NCI-H1105 treated with DMSO at 0.1 percent for 48 hours (cell line): ENCODE results near the gene TTC29.
"Not testable (repeated sequence)": the region's sequence is repeated elsewhere in the genome, so short reads cannot be mapped to it uniquely, and the experiment has no call there.

Source experiments
- DNase-seq: peaks from one replicate; lab custom pipeline; 2025; lab: John Stamatoyannopoulos, UW

TTC29 gene

GRCh38 chr4:146699910-146700309, 245.8 kb downstream of the TTC29 start:
- DNase-seq, result no peak

GRCh38 chr4:146674829-146675570, 270.7 kb downstream of the TTC29 start:
- no peak for DNase-seq

- DNase-seq, result not testable (repeated sequence)
These were observed 281.7 kb downstream of the TTC29 start for GRCh38 chr4:146663968-146664311.

GRCh38 chr4:146661367-146661766, 284.3 kb downstream of the TTC29 start:
- DNase-seq, result peak; percentile 47
